ENCODE measurements around the gene DEFB132. TPM values are rescaled to one million over a fixed set of nuclear protein-coding genes. Genes with fewer than 3 reads are reported as not detected.

Gene DEFB132
- total and polyA plus RNA-seq, 2 of the 4 experiments (the other 2 are of a cell fraction) = not detected

DNA sequence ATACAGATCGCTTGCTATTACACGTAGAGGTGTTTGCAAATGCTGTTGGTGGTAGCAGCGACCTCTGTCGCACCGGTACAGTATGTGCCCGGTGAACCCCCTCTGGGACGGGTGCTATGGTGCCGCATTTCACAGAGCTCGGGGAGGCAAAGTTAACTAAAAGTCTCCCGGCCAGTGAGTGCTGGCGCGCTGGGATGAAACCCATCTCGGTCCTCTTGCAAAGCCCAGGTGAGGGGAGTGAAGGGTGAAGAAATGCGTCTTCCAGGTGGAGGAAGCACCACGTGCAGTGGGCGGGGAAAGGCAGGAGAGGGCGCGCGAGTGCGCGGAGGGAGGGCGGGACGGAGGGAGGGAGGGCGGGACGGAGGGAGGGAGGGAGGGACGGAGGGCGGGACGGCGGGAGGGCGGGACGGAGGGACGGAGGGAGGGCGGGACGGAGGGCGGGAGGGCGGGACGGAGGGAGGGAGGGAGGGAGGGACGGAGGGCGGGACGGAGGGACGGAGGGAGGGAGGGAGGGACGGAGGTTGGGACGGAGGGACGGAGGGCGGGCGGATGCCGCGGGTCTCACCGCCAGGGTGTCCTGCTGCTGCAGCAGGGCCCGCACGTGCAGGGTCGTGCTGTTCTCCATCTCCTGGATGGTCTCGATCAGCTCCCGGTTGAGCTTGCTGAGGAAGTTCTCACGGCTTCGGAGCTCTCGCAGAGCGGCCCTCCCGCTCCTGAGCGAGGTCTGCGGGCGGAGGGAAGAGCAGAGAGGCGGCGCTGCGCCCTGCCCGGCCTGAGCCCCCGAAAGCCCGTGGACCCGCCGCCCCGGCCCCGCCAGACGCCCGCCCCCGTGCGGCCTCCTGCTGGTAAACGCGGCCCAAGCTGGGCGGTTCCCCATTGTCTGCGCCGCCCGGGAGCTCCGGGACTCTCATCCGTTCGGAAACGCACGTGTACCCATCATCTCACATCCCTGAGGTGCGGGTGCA is 21.4 kb downstream of the DEFB132 start:
- H3K4me3 ChIP-seq (ENCODE audit: insufficient read depth, low read depth, low read length) = no peak overlapping the region
- no peak overlapping the region for H2BK5ac ChIP-seq (ENCODE audit: low read depth, low read length, poor library complexity, severe bottlenecking)
- no peak overlapping the region for H3K4me2 ChIP-seq (ENCODE audit: low read depth, low read length)

More for the DNA sequence above, 21.4 kb downstream of the DEFB132 start:
- ATAC-seq (ENCODE audit: low read depth) = no peak
- Histone ChIP-seq H3K4ac (ENCODE audit: low read depth, low read length) (no peak overlapping the region), H2AK5ac (ENCODE audit: low read depth, low read length) (no peak overlapping the region), H3K36me3 (ENCODE audit: control insufficient read depth, insufficient read depth, low read length) (peaks cover 40% of the 10 kb centered on the region), H4K20me1 (ENCODE audit: insufficient read depth, low read length) (no peaks in the 10 kb centered on the region), H4K91ac (ENCODE audit: insufficient read depth, low read depth, low read length) (no peak overlapping the region), H2BK120ac (ENCODE audit: low read depth, low read length) (no peak overlapping the region), H4K8ac (ENCODE audit: low read depth in 2 of 2, low read length in 2 of 2) (no peak overlapping the region), H3K9ac (ENCODE audit: low read depth, low read length) (no peak overlapping the region), H3K4me1 (ENCODE audit: control insufficient read depth, insufficient read depth, low read length) (no peaks in the 10 kb centered on the region), H3K27ac (ENCODE audit: insufficient read depth, low read length) (no peak overlapping the region), H2BK20ac (ENCODE audit: low read depth, low read length) (no peak overlapping the region), H4K5ac (ENCODE audit: low read depth, low read length) (no peak overlapping the region), H3K14ac (replicated peaks; ENCODE audit: low read depth, low read length) (no peak overlapping the region), H3K9me1 (ENCODE audit: insufficient read depth, low read length) (no peaks in the 10 kb centered on the region), H3K56ac (ENCODE audit: extremely low read depth, insufficient read depth, low read length) (no peak overlapping the region), H3K9me3 (ENCODE audit: control insufficient read depth, insufficient read depth, low read length) (no peaks in the 10 kb centered on the region), H2BK15ac (ENCODE audit: low read depth, low read length) (no peak overlapping the region), H3K18ac (ENCODE audit: low read depth, low read length) (no peak overlapping the region), H2AFZ (replicated peaks; ENCODE audit: low read length, poor library complexity) (no peak overlapping the region), H3K79me1 (ENCODE audit: low read depth in 1 of 2, low read length in 2 of 2) (no peaks in the 10 kb centered on the region), H3K27me3 (ENCODE audit: control insufficient read depth, insufficient read depth, low read length) (no peaks in the 10 kb centered on the region), H3K23ac (ENCODE audit: low read depth, low read length) (no peak overlapping the region), H2AK9ac (replicated peaks; ENCODE audit: low read depth, low read length, poor library complexity) (no peak overlapping the region)
- intact Hi-C loops (cut with micrococcal nuclease) (no loop called here), in situ Hi-C loops (cut with MboI; ENCODE audit: low sequenced_read_pairs) (no loop called here), dilution Hi-C loops (cut with HindIII; ENCODE audit: low sequenced_read_pairs, unreplicated experiment) (no loop called here)
- TF ChIP-seq RAD21 (IDR thresholded peaks at IDR 0.05; ENCODE audit: low read length) (no peak), MXI1 (IDR thresholded peaks at IDR 0.05; ENCODE audit: borderline replicate concordance, low read depth, low read length) (no peak)
- BruUV-seq (replicated peaks) = no TSS peak
- WGBS, 2 experiments (ENCODE audit: extremely low coverage in 2 of 2, insufficient read length in 1 of 2) = 84% methylated on average over 27 of the region's 88 CpGs; no CpG with 5 or more reads in 1 of the 2 experiments
- ChIA-PET CTCF (no interaction called here), POLR2A (ENCODE audit: unreplicated experiment) (no interaction called here)
- DNase-seq = no peak
